Upper lobe of left lung (tissue), 4 donors: ENCODE results near the gene MED19.

ENCODE experiments used
- EP300 ChIP-seq, 4 donors: sonication (generic); formaldehyde crosslinking; IDR thresholded peaks; one replicate each; pipeline ENCODE4 v1.5.1; 2017; ENCODE audit warnings: antibody characterized with exemption in 4 of 4, control low read depth in 2 of 4
- TF ChIP-seq, protein P1 (sequence below), 6 experiments: fragments of 450-650 bp in 4 of 6; fragments of 200-600 bp in 2 of 6; sonication (generic) in 2 of 6; IDR thresholded peaks; one replicate each; pipeline ENCODE4 v1.5.1; 2016 to 2019; ENCODE audit warnings: antibody characterized with exemption in 6 of 6

DNA sequence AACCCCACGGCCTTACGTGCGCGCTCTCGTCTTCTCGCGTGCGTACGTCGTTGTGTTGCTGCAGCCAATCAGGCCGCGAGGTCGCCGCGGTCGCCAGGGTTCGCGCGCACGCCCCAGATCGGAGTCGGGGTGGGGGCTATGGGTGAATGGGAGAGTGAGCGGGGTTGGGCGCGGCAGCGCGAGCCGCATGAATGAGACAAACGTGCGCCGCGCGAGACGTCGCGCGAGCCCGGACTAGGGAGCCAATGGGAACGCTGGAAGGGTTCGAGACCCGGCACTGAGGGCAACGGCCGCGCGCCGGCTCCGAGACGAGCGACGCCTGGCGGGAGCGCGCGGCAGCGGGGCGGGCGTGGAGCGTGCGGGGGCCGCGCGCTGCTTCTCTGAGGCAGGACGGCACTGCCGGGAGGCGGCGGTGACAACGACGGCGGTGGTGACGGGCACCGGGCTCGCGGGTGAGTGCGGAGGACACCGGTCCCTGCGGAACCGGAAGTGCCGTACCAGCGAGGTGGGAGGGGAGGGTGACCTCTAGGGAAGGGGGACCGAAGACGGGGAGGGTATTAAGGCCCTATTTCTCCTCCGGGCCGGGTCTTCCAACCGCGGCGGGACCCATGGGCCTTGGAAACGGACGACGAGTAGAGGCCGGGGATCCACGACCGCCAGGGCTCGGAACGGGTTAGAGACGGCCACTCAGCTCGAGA lies 44.1 kb downstream of the MED19 start, which contains the start of gene ZDHHC5:
- TF ChIP-seq EP300 (IDR thresholded peaks at IDR 0.05), result no peak
- TF ChIP-seq, protein P1, sequence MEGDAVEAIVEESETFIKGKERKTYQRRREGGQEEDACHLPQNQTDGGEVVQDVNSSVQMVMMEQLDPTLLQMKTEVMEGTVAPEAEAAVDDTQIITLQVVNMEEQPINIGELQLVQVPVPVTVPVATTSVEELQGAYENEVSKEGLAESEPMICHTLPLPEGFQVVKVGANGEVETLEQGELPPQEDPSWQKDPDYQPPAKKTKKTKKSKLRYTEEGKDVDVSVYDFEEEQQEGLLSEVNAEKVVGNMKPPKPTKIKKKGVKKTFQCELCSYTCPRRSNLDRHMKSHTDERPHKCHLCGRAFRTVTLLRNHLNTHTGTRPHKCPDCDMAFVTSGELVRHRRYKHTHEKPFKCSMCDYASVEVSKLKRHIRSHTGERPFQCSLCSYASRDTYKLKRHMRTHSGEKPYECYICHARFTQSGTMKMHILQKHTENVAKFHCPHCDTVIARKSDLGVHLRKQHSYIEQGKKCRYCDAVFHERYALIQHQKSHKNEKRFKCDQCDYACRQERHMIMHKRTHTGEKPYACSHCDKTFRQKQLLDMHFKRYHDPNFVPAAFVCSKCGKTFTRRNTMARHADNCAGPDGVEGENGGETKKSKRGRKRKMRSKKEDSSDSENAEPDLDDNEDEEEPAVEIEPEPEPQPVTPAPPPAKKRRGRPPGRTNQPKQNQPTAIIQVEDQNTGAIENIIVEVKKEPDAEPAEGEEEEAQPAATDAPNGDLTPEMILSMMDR (IDR thresholded peaks at IDR 0.05), result peak; percentile 47 to 87 (median 80)
